Panc1 (cell line): ENCODE results near the gene BMAL1. TPM values are rescaled to one million over a fixed set of nuclear protein-coding genes. Genes with fewer than 3 reads are reported as not detected.

ENCODE experiments used
- ATAC-seq: fragments of 200-7000 bp; cut with Tn5 transposase; 2 replicates; pipeline ENCODE4 v1.9.1; 2020; ENCODE audit warnings: mild to moderate bottlenecking, moderate library complexity
- BruUV-seq: library from RNA; stranded (reverse); fragments of 400-500 nt; replicated peaks from 2 replicates; lab custom pipeline; 2021; lab: Mats Ljungman, UMichigan
- CTCF ChIA-PET: fragments of 300-600 bp; sonication (Branson Sonifier 250); formaldehyde crosslinking; loops from one replicate; lab custom pipeline; 2022; ENCODE audit warnings: antibody characterized with exemption; lab: Charles Lee
- POLR2A ChIA-PET: fragments of 300-600 bp; sonication (Branson Sonifier 250); formaldehyde crosslinking; loops from one replicate; lab custom pipeline; 2022; ENCODE audit warnings: antibody characterized with exemption; lab: Charles Lee
- DNase-seq: peaks from one replicate; pipeline ENCODE4 v3.0.0-alpha.2; 2010; ENCODE audit warnings: low read depth, low spot score
- H3K27ac ChIP-seq: 2 replicates; pipeline ENCODE4 v1.5.1; 2011; ENCODE audit warnings: mild to moderate bottlenecking, low read length, inconsistent platforms
- H3K27me3 ChIP-seq: fragments of 200-500 bp; sonication (Bioruptor generic); 2 replicates; pipeline ENCODE4 v1.6.0; 2014; ENCODE audit warnings: low read length, inconsistent platforms; ENCODE audit not compliant: control insufficient read depth, insufficient read depth
- H3K36me3 ChIP-seq: fragments of 200-500 bp; sonication (Bioruptor generic); 2 replicates; pipeline ENCODE4 v1.5.1; 2014; ENCODE audit warnings: inconsistent platforms, mild to moderate bottlenecking, low read length, moderate library complexity; ENCODE audit not compliant: control insufficient read depth, insufficient read depth
- H3K4me1 ChIP-seq: 2 replicates; pipeline ENCODE4 v1.5.1; 2011; ENCODE audit warnings: inconsistent platforms, mild to moderate bottlenecking, low read length, moderate library complexity; ENCODE audit not compliant: control insufficient read depth, insufficient read depth
- H3K4me3 ChIP-seq, 2 experiments: 2 replicates each; pipeline ENCODE4 v1.5.1; 2011 to 2012; ENCODE audit warnings: low read depth in 2 of 2, low read length in 2 of 2, mild to moderate bottlenecking in 2 of 2, inconsistent platforms in 1 of 2, moderate library complexity in 1 of 2
- H3K9me3 ChIP-seq: fragments of 200-500 bp; sonication (Bioruptor generic); 2 replicates; pipeline ENCODE4 v1.5.1; 2014; ENCODE audit warnings: low read depth, mild to moderate bottlenecking, inconsistent platforms, low read length, moderate library complexity; ENCODE audit not compliant: control insufficient read depth, insufficient read depth
- POLR2AphosphoS5 ChIP-seq: IDR thresholded peaks from 2 replicates; pipeline ENCODE4 v1.6.1; 2012; ENCODE audit warnings: mild to moderate bottlenecking, low read depth, low read length, moderate library complexity
- REST ChIP-seq, 2 experiments: IDR thresholded peaks; 2 replicates each; pipeline ENCODE4 v1.6.1; 2011 to 2012; ENCODE audit warnings: low read depth in 2 of 2, control low read depth in 1 of 2, low read length in 1 of 2, mild to moderate bottlenecking in 1 of 2, moderate library complexity in 1 of 2; ENCODE audit not compliant: insufficient read depth in 1 of 2
- SIN3A ChIP-seq: IDR thresholded peaks from 2 replicates; pipeline ENCODE4 v1.6.1; 2012; ENCODE audit warnings: low read depth, mild to moderate bottlenecking, low read length, moderate library complexity, borderline replicate concordance; ENCODE audit not compliant: insufficient read depth
- TCF7L2 ChIP-seq: IDR thresholded peaks from 2 replicates; pipeline ENCODE4 v1.6.1; 2011; ENCODE audit warnings: mild to moderate bottlenecking, low read depth, low read length, inconsistent platforms
- in situ Hi-C: cut with HindIII; loops from 2 replicates; pipeline ENCODE4 v1.10.0; 2016; ENCODE audit warnings: low sequenced_read_pairs, low pct_unique_long_range_greater_than_20kb
- intact Hi-C: fragments of 100-400 bp; cut with micrococcal nuclease; formaldehyde crosslinking; loops from one replicate; pipeline ENCODE4 v1.10.0; 2022; ENCODE audit not compliant: unreplicated experiment
- total RNA-seq: library from RNA; stranded (reverse); gene quantifications from one replicate; pipeline ENCODE4 v1.2.1, GENCODE V29; 2021; ENCODE audit not compliant: unreplicated experiment
- TF ChIP-seq, protein P1 (sequence below): fragments of 450-650 bp; IDR thresholded peaks from 2 replicates; pipeline ENCODE4 v1.5.1; 2017; ENCODE audit warnings: mild to moderate bottlenecking

BMAL1 gene
- total RNA-seq, 1 experiment from 2014 or later, result 9.3 TPM

DNA sequence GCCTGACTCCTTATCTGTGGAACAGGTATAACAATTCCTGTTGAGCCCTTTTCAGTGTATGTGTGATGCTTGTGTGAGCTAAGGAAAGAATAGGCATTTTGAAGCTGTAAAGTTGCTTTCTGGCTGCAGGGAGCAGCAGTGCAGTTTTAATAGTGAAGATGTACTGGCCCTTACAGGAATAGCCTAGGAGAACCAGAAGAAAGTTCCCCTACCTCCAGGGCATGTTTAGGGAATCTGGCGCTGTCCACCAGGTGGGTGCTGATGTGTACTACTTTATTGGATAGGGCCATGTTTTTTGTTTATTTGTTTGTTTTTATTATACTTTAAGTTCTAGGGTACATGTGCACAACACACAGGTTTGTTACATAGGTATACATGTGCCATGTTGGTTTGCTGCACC lies 11.5 kb downstream of the BMAL1 start:
- ATAC-seq, result peak; percentile 44; the same call in 1 of the 2 replicates
- CTCF ChIA-PET, result interaction anchor here (0.7 kb wide), 1 partner anchor 39 kb away, joined by 3 read pairs; no protein-coding TSS in a partner anchor
- no TSS peak for BruUV-seq
- in situ Hi-C loops, result no loop called here
- POLR2A ChIA-PET, result no interaction called here
- Histone ChIP-seq H3K27me3 (no peaks in the 10 kb centered on the region), H3K36me3 (no peaks in the 10 kb centered on the region), H3K4me3 (no peak overlapping the region), H3K4me1 (peaks cover 3% of the 10 kb centered on the region; the same call in 1 of the 2 replicates), H3K9me3 (no peaks in the 10 kb centered on the region), H3K27ac (no peak overlapping the region)
- no peak for DNase-seq
- intact Hi-C loops, result no loop called here
- TF ChIP-seq REST (IDR thresholded peaks at IDR 0.05; ENCODE audit: insufficient read depth in 1 of 2, low read depth in 2 of 2, low read length in 1 of 2), result peak; percentile 85 to 87
- TF ChIP-seq POLR2AphosphoS5, result no peak
- no peak for TF ChIP-seq TCF7L2
- TF ChIP-seq SIN3A, result no peak
- TF ChIP-seq, protein P1, sequence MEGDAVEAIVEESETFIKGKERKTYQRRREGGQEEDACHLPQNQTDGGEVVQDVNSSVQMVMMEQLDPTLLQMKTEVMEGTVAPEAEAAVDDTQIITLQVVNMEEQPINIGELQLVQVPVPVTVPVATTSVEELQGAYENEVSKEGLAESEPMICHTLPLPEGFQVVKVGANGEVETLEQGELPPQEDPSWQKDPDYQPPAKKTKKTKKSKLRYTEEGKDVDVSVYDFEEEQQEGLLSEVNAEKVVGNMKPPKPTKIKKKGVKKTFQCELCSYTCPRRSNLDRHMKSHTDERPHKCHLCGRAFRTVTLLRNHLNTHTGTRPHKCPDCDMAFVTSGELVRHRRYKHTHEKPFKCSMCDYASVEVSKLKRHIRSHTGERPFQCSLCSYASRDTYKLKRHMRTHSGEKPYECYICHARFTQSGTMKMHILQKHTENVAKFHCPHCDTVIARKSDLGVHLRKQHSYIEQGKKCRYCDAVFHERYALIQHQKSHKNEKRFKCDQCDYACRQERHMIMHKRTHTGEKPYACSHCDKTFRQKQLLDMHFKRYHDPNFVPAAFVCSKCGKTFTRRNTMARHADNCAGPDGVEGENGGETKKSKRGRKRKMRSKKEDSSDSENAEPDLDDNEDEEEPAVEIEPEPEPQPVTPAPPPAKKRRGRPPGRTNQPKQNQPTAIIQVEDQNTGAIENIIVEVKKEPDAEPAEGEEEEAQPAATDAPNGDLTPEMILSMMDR, result peak; percentile 27

GRCh38 chr11:13290221-13290980 lies 12.8 kb downstream of the BMAL1 start:
- POLR2A ChIA-PET, result no interaction called here
- in situ Hi-C loops, result no loop called here

More at GRCh38 chr11:13290221-13290980, 12.8 kb downstream of the BMAL1 start:
- peaks cover 3% of the 10 kb centered on the region; the same call in 1 of the 2 replicates for H3K4me1 ChIP-seq
- no peaks in the 10 kb centered on the region for H3K9me3 ChIP-seq
- no peak overlapping the region for H3K4me3 ChIP-seq
- BruUV-seq, result no TSS peak
- intact Hi-C loops, result no loop called here
- H3K27ac ChIP-seq, result no peak overlapping the region
- DNase-seq (no peak), ATAC-seq (no peak)
- CTCF ChIA-PET, result no interaction called here
- TF ChIP-seq SIN3A (no peak), REST (IDR thresholded peaks at IDR 0.05; ENCODE audit: insufficient read depth in 1 of 2, low read depth in 2 of 2, low read length in 1 of 2) (no peak), POLR2AphosphoS5 (no peak), TCF7L2 (no peak)
- TF ChIP-seq, protein P1, result no peak
- no peaks in the 10 kb centered on the region for H3K36me3 ChIP-seq
- H3K27me3 ChIP-seq, result no peaks in the 10 kb centered on the region
